GM20000 (cell line): ENCODE data around the gene C5orf63.
"Not testable (repeated sequence)": the region's sequence is repeated elsewhere in the genome, so short reads cannot be mapped to it uniquely, and the experiment has no call there.

Source experiments
- DNase-seq: peaks from one replicate; pipeline ENCODE4 v3.0.0; 2012; ENCODE audit warnings: low spot score
- TF ChIP-seq, protein P1 (sequence below): IDR thresholded peaks from 2 replicates; pipeline ENCODE4 v1.5.1; 2012; ENCODE audit warnings: mild to moderate bottlenecking, control low read depth; ENCODE audit errors: extremely low read depth, missing control alignments

C5orf63 gene

DNA sequence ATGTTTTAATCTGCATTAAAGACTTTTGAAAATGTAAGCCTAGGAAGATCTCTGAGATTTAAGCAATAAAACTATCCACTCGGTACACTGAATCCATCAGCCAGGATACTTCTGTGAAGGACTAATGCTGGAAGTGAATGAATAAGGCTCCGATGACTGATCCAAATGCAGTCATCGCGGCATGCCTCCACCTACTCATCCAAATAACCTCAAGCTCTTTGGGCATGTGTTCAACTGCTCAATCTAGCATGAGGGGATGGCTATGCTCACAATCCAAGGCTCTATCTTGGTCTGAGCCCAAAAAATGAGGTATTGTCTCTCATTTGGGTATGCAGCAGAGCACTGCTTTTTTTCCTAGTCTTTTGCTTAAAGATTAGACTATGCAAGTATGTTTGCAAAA is 62.1 kb downstream of the C5orf63 start:
- TF ChIP-seq, protein P1, sequence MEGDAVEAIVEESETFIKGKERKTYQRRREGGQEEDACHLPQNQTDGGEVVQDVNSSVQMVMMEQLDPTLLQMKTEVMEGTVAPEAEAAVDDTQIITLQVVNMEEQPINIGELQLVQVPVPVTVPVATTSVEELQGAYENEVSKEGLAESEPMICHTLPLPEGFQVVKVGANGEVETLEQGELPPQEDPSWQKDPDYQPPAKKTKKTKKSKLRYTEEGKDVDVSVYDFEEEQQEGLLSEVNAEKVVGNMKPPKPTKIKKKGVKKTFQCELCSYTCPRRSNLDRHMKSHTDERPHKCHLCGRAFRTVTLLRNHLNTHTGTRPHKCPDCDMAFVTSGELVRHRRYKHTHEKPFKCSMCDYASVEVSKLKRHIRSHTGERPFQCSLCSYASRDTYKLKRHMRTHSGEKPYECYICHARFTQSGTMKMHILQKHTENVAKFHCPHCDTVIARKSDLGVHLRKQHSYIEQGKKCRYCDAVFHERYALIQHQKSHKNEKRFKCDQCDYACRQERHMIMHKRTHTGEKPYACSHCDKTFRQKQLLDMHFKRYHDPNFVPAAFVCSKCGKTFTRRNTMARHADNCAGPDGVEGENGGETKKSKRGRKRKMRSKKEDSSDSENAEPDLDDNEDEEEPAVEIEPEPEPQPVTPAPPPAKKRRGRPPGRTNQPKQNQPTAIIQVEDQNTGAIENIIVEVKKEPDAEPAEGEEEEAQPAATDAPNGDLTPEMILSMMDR, result no peak
- DNase-seq, result no peak

DNA sequence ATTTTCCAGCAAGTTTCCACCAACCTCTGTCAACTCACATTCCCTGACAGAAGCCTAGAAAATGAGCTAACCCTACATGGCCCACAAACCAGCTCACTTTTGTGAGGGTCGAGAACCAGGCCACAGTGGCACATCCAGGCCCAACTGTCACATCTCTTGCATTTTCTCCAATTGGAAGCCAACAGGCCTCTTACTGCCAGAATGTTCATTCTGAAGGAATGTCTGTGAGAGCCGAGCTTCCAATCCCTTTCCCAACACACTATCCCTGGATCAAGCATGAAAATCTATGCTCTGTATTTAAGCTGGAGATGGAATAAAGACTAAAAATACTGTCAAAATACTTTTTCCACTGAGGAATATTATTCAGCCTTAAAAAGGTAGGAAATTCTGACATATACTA is 62.9 kb downstream of the C5orf63 start:
- DNase-seq, result no peak
- TF ChIP-seq, protein P1, result no peak

DNA sequence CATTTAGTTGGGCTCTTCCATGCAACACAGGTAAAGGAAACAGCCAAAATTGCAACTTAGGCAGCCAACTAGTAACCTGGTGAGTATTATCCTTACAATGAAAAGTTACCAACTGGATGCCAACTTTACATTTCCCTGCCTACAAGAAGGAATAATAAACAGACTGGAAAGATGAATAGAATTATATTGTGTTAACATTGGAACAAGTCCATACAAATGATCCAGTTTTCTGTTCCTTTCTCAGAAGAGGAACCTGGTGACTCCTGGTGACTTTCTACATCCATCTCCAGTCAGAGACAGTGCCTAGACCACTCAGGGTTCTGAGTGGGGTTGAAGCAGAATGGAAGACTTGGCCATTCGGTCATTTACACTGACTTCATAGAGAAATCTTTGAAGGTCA is 63.5 kb downstream of the C5orf63 start:
- TF ChIP-seq, protein P1, result no peak
- no peak for DNase-seq

DNA sequence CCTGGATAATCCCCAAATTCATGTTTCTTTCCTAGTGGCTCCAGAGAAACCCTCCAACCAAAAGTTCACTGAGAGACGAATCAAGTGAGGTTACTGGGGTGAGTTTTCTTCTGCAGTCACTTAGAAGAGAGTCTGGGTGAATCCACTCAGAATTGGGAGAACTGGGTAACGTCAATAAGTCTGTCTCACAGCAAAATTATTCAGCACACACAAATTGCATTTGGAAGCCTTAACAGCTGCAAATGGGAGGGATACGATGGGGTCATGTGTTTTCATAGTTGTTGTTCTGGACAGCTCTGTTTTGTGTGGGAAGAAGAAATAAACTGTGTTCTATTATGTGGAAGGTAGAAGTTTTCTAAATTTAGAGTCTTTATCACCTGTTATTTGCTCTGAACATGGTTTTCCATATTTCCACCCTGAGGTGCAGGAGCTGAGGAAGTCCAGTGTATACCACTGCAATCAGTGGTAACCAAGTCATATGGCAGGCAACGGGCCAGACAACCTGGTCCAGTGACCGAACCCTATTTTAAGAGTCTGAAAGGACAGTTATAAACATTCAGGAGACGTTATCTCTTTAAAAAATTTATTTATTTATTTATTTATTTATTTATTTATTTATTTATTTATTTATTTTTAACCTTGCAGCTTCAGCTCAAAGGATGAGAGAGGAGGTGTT is 64.9 kb downstream of the C5orf63 start:
- DNase-seq, result no peak
- TF ChIP-seq, protein P1, result no peak

DNA sequence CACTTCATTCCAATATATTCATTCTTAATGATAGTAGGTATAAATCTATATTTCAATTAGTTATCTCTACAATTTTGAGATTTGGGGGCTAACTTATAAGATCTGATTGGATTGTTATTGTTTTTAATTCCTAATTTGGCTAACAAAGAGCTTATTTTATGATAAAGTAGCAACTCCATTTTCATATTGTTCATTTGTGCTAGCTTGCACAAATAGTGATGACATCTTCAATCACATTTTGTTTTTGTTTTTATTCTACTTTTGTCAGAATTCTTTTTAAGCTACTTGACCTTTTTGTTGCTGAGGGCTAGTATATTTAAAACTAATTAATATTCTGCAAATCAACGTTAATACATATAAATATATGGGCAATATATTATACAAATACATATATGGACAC is 65.8 kb downstream of the C5orf63 start:
- DNase-seq, result no peak
- TF ChIP-seq, protein P1, result no peak

DNA sequence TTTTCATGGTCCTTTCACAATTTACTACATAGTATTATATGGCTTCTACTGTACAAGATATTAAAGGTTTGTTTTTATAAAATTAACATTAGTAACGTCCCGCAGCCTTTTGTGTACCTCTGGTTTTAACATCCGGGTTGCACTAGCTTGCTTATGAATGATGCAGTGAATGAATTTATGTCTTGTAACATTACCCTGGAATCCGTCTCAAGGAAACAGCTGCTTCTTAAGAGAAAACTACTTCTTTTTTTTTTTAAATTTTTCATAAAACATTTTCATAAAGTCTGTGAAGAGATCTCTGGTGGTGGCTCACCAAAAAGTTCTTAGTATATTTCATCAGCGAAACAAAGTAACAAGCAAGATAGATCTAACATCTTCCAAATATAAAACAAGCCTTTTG is 66.6 kb downstream of the C5orf63 start:
- TF ChIP-seq, protein P1, result no peak
- no peak for DNase-seq

DNA sequence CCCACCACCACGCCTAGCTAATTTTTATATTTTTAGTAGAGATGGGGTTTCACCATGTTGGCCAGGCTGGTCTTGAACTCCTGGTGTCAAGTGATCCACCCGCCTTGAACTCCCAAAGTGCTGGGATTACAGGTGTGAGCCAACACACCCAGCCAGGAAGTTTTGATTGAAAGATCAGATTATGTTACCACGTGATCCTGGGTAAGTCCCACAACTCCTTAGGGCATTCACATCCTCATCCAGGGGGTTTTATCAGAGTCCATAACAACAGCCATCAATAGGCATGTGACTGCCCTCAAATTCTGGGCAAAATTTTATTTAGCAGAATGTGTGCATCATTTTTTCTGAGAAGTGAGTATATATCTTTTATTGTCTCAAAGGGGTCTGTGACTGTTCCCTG is 68.0 kb downstream of the C5orf63 start:
- not testable (repeated sequence) for DNase-seq

DNA sequence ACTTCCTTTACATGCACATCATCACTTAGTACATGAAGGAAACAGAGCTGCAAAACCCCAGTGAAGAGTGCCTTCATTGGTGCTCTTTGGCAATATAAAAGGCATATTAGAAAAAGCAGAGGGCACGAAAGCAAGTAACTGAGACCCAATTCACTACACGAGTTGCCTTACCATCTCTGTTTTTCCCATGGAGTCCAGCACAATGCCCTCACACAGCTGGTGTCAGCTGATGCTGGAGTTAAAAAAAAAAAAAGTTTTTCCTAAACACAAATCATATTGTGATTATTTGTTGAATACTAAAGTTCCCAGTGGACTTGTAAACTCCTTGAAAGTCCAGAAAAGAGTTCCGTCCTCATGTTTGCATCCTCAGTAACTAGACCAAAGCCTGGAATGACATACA is 68.6 kb downstream of the C5orf63 start:
- TF ChIP-seq, protein P1, result no peak
- DNase-seq, result no peak
